Measurements from ENCODE around the gene CFDP1. TPM values are rescaled to one million over a fixed set of nuclear protein-coding genes. Genes with fewer than 3 reads are reported as not detected.

Gene CFDP1
- total RNA-seq, 2 experiments from 2014 or later, result 42.4 to 43.7 TPM

DNA sequence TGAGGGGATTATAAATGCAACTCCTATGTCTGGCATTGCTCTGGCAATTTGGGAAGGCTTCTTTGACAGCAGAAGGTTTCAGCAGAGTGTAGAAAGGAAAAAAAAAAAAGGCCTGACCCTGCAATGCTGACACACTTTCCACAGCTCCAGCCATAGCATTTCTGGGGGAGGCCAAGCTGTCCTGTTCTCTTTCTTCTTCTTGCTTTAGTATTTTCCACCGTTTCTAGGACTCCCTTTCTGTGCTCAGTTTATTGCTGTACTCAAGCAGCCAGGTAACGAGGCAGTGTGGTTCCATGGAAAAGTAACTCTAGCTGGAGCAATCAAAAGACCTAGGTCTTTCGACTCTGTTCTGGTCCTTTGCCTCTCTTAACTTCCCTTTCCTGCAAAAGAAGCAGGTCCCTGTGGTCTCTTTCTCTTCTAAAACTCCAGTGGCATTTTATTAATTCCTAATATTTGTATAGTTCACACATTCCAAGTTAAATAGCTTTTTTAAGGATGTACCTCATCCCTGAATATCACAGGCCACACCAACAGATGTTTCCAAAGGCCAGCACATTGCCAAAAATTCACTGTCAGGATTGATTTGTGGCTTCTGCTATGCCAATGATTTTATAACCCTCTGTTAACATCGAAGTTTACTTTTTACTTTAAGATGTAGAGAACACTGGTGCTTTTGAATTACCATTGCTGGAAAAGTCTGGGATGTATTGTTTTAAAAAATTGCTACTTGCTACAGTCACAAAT, 91.6 kb downstream of the CFDP1 start:
- no peaks in the 10 kb centered on the region for H3K9me3 Mint-ChIP-seq
- peaks cover 8% of the 10 kb centered on the region for H3K36me3 Mint-ChIP-seq (ENCODE audit: low read depth)
- H3K4me1 Mint-ChIP-seq, result peaks cover 2% of the 10 kb centered on the region
- H3K27ac Mint-ChIP-seq, result no peak overlapping the region
- no peak overlapping the region for H3K4me3 Mint-ChIP-seq
- no peak for DNase-seq
- H3K27me3 Mint-ChIP-seq, result no peaks in the 10 kb centered on the region
- CTCF ChIA-PET, result interaction anchor here (1.1 kb wide), 1 partner anchor 23 kb away, joined by 3 read pairs; no protein-coding TSS in a partner anchor
- POLR2A ChIA-PET, result no interaction called here

GRCh38 chr16:75340741-75341491, 92.4 kb downstream of the CFDP1 start:
- Mint-ChIP-seq H3K9me3 (no peaks in the 10 kb centered on the region), H3K36me3 (ENCODE audit: low read depth) (peaks cover 6% of the 10 kb centered on the region), H3K4me1 (peaks cover 2% of the 10 kb centered on the region), H3K4me3 (no peak overlapping the region), H3K27me3 (no peaks in the 10 kb centered on the region), H3K27ac (no peak overlapping the region)
- DNase-seq, result no peak
- ChIA-PET CTCF (interaction anchor here (1.1 kb wide), 1 partner anchor 24 kb away, joined by 3 read pairs; no protein-coding TSS in a partner anchor), POLR2A (no interaction called here)

GRCh38 chr16:75337430-75337829, 95.9 kb downstream of the CFDP1 start:
- ChIA-PET POLR2A (no interaction called here), CTCF (no interaction called here)
- Mint-ChIP-seq H3K27me3 (no peaks in the 10 kb centered on the region), H3K27ac (no peak overlapping the region), H3K4me3 (no peak overlapping the region), H3K4me1 (peaks cover 14% of the 10 kb centered on the region), H3K36me3 (ENCODE audit: low read depth) (peaks cover under 1% of the 10 kb centered on the region), H3K9me3 (no peaks in the 10 kb centered on the region)
- DNase-seq, result no peak

- Mint-ChIP-seq H3K27ac (no peak overlapping the region), H3K4me1 (peaks cover 14% of the 10 kb centered on the region), H3K9me3 (no peaks in the 10 kb centered on the region), H3K4me3 (no peak overlapping the region), H3K27me3 (no peaks in the 10 kb centered on the region), H3K36me3 (ENCODE audit: low read depth) (no peaks in the 10 kb centered on the region)
- ChIA-PET POLR2A (no interaction called here), CTCF (no interaction called here)
- DNase-seq, result no peak
These were observed 96.8 kb downstream of the CFDP1 start for GRCh38 chr16:75336521-75336920.

- Mint-ChIP-seq H3K4me3 (no peak overlapping the region), H3K27ac (no peak overlapping the region), H3K27me3 (no peaks in the 10 kb centered on the region), H3K4me1 (peaks cover 14% of the 10 kb centered on the region), H3K9me3 (no peaks in the 10 kb centered on the region), H3K36me3 (ENCODE audit: low read depth) (no peaks in the 10 kb centered on the region)
- no peak for DNase-seq
- ChIA-PET CTCF (no interaction called here), POLR2A (no interaction called here)
These were observed 99.6 kb downstream of the CFDP1 start for GRCh38 chr16:75333721-75334163.

GRCh38 chr16:75329943-75330342, 103.4 kb downstream of the CFDP1 start:
- no peak for DNase-seq
- ChIA-PET POLR2A (no interaction called here), CTCF (interaction anchor here (0.7 kb wide), 1 partner anchor 9 kb away, joined by 3 read pairs; no protein-coding TSS in a partner anchor)
- Mint-ChIP-seq H3K4me3 (no peak overlapping the region), H3K27me3 (peaks cover 4% of the 10 kb centered on the region), H3K27ac (no peak overlapping the region), H3K36me3 (ENCODE audit: low read depth) (peaks cover 11% of the 10 kb centered on the region), H3K9me3 (no peaks in the 10 kb centered on the region), H3K4me1 (peaks cover 29% of the 10 kb centered on the region)

DNA sequence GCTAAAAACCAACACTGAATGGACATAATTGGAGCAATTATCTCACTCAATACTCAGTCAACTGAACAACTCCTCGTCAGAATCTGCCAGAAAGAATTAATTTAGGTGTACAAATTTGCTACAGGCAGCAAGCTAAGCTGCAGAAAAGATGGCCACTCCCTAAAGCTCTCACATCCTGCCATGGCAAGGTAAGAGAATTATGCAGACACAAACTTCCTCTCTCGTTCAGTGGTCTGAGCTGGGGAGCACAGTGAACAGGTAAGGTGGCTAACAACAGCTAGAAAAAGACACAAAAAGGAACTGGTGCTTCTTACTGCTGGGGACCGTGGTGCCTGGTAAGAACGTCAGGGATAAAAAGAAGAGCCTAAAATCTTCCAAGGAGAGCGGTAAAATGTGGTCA, 107.0 kb downstream of the CFDP1 start:
- H3K27ac Mint-ChIP-seq, result no peak overlapping the region

GRCh38 chr16:75323933-75324332, 109.4 kb downstream of the CFDP1 start:
- Mint-ChIP-seq H3K4me3 (no peak overlapping the region), H3K4me1 (peaks cover 41% of the 10 kb centered on the region), H3K9me3 (no peaks in the 10 kb centered on the region), H3K27me3 (peaks cover 17% of the 10 kb centered on the region), H3K36me3 (ENCODE audit: low read depth) (peaks cover 20% of the 10 kb centered on the region), H3K27ac (no peak overlapping the region)
- no peak for DNase-seq
- POLR2A ChIA-PET, result no interaction called here
- CTCF ChIA-PET, result interaction anchor here (0.6 to 2.7 kb wide), 2 partner anchors 11 to 81 kb away, joined by 4 to 10 read pairs; no protein-coding TSS in a partner anchor

More for the DNA sequence above, 107.0 kb downstream of the CFDP1 start:
- Mint-ChIP-seq H3K4me1 (peaks cover 22% of the 10 kb centered on the region), H3K9me3 (no peaks in the 10 kb centered on the region), H3K36me3 (ENCODE audit: low read depth) (peaks cover 20% of the 10 kb centered on the region), H3K4me3 (no peak overlapping the region), H3K27me3 (peaks cover 6% of the 10 kb centered on the region)
- ChIA-PET CTCF (interaction anchor here (2.7 kb wide), 1 partner anchor 14 kb away, joined by 10 read pairs; no protein-coding TSS in a partner anchor), POLR2A (no interaction called here)
- DNase-seq, result peak; percentile 28

- POLR2A ChIA-PET, result interaction anchor here (0.6 kb wide), 1 partner anchor 10 kb away, joined by 3 read pairs; no protein-coding TSS in a partner anchor
- H3K4me3 Mint-ChIP-seq, result no peak overlapping the region
- H3K36me3 Mint-ChIP-seq (ENCODE audit: low read depth), result peaks cover 23% of the 10 kb centered on the region
- no peak for DNase-seq
- peaks cover 17% of the 10 kb centered on the region for H3K27me3 Mint-ChIP-seq
- H3K27ac Mint-ChIP-seq, result no peak overlapping the region
- CTCF ChIA-PET, result no interaction called here
- H3K9me3 Mint-ChIP-seq, result no peaks in the 10 kb centered on the region
- H3K4me1 Mint-ChIP-seq, result peaks cover 43% of the 10 kb centered on the region
These were observed 110.1 kb downstream of the CFDP1 start for GRCh38 chr16:75323198-75323597.

- H3K4me3 Mint-ChIP-seq, result no peak overlapping the region
- H3K27me3 Mint-ChIP-seq, result peaks cover 17% of the 10 kb centered on the region
- CTCF ChIA-PET, result no interaction called here
- peaks cover 43% of the 10 kb centered on the region for H3K4me1 Mint-ChIP-seq
- no peaks in the 10 kb centered on the region for H3K9me3 Mint-ChIP-seq
- DNase-seq, result no peak
- peaks cover 23% of the 10 kb centered on the region for H3K36me3 Mint-ChIP-seq (ENCODE audit: low read depth)
- no peak overlapping the region for H3K27ac Mint-ChIP-seq
- POLR2A ChIA-PET, result no interaction called here
These were observed 110.6 kb downstream of the CFDP1 start for GRCh38 chr16:75322740-75323139.

- Mint-ChIP-seq H3K27me3 (peaks cover 19% of the 10 kb centered on the region), H3K4me1 (peaks cover 30% of the 10 kb centered on the region), H3K4me3 (no peak overlapping the region), H3K36me3 (ENCODE audit: low read depth) (peaks cover 27% of the 10 kb centered on the region), H3K9me3 (no peaks in the 10 kb centered on the region), H3K27ac (no peak overlapping the region)
- ChIA-PET POLR2A (interaction anchor here (0.6 kb wide), 1 partner anchor 654 kb away, joined by 3 read pairs; the partner anchor contains the start of gene RFWD3), CTCF (interaction anchor here (0.7 to 1.3 kb wide), 2 partner anchors 9 to 37 kb away, joined by 3 to 4 read pairs; no protein-coding TSS in a partner anchor)
- DNase-seq, result no peak
These were observed 112.9 kb downstream of the CFDP1 start for GRCh38 chr16:75320435-75320834.

DNA sequence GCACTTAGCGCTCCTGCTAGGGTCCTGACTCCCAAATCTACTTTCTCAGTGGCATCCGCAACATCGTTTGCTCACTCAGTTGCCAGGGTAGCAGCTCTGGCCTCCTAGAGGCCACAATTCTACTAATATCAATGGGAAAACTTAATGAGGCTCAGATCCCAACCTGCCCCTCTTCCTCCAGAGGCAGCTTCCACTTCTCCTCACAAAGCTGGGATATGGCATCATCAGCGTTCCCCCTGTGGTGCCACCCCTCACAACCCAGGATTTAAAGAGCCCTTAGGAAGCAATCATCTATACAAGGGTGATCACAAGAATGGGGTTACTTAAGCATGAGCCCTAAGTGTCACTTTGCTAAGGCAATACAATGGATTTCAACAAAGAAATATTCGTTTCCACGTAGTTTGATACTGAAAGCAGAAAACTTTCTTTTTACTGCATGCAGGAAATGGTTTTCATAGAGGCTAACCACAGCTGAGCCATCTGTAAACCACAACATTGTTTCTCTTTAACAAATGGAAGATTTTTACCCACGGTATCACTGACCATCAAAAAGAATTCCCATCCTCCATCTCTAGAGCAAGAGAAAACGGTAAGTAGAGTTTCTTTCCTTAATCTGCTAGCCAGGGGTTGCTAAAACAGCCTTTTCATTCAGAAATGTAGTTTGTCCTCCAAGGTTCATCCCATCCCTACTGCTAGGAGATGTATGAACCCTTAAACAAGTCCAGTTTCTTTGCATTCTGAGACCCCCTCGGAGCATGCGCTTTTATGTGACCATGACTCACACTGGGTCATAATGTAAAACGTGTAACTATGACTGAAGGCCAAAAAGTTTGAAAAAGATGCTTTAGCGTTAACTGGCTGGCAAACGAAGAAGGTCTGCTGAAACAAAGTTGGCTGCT, 113.5 kb downstream of the CFDP1 start:
- Mint-ChIP-seq H3K4me1 (peaks cover 27% of the 10 kb centered on the region), H3K27me3 (peaks cover 15% of the 10 kb centered on the region), H3K36me3 (ENCODE audit: low read depth) (peaks cover 22% of the 10 kb centered on the region), H3K4me3 (peak overlapping the region; percentile 16), H3K9me3 (no peaks in the 10 kb centered on the region), H3K27ac (peak overlapping the region; percentile 57)
- ChIA-PET POLR2A (interaction anchor here (0.6 kb wide), 1 partner anchor 653 kb away, joined by 3 read pairs; the partner anchor contains the start of gene RFWD3), CTCF (interaction anchor here (1.2 to 1.3 kb wide), 2 partner anchors 19 to 45 kb away, joined by 3 read pairs; no protein-coding TSS in a partner anchor)
- DNase-seq, result peak; percentile 42
